Erythroblast (primary cell): ENCODE measurements around the gene AFF3.

Experiments
- GATA1 ChIP-seq: IDR thresholded peaks from 2 replicates; pipeline ENCODE4 v1.6.1; 2011; ENCODE audit warnings: low read depth, mild to moderate bottlenecking, control low read depth, low read length, moderate library complexity
- POLR2A ChIP-seq: IDR thresholded peaks from 2 replicates; pipeline ENCODE4 v1.6.1; 2011; ENCODE audit warnings: mild to moderate bottlenecking, low read length

- no peak for TF ChIP-seq POLR2A
- no peak for TF ChIP-seq GATA1
Measured at GRCh38 chr2:100125626-100126025, 16.8 kb downstream of the AFF3 start.
